H9 (cell line): ENCODE results near the gene SPHKAP. TPM values are rescaled to one million over a fixed set of nuclear protein-coding genes. Genes with fewer than 3 reads are reported as not detected.

ENCODE experiments used
- DNase-seq: peaks from one replicate; pipeline ENCODE4 v3.0.0-alpha.2; 2017
- H2AFZ ChIP-seq: one replicate; pipeline ENCODE4 v1.6.1; 2013; ENCODE audit warnings: mild to moderate bottlenecking, low read length, control low read depth, moderate library complexity
- H2AK5ac ChIP-seq: 2 replicates; pipeline ENCODE4 v1.6.1; 2013; ENCODE audit warnings: low read length, control low read depth, mixed read lengths; ENCODE audit not compliant: insufficient read length
- H2BK120ac ChIP-seq: one replicate; pipeline ENCODE4 v1.6.1; 2013; ENCODE audit warnings: low read depth, mild to moderate bottlenecking, low read length, control low read depth, inconsistent platforms; ENCODE audit not compliant: poor library complexity, severe bottlenecking
- H2BK12ac ChIP-seq: 2 replicates; pipeline ENCODE4 v1.6.1; 2013; ENCODE audit warnings: low read length, control low read depth, mixed read lengths, low read depth; ENCODE audit not compliant: insufficient read length
- H2BK15ac ChIP-seq: 2 replicates; pipeline ENCODE4 v1.6.1; 2013; ENCODE audit warnings: low read depth, low read length, control low read depth
- H2BK20ac ChIP-seq: one replicate; pipeline ENCODE4 v1.6.1; 2013; ENCODE audit warnings: low read depth, mild to moderate bottlenecking, low read length, control low read depth, inconsistent platforms; ENCODE audit not compliant: poor library complexity, severe bottlenecking
- H2BK5ac ChIP-seq: 2 replicates; pipeline ENCODE4 v1.6.1; 2013; ENCODE audit warnings: low read length, control low read depth, mixed read lengths; ENCODE audit not compliant: insufficient read length
- H3K14ac ChIP-seq: 2 replicates; pipeline ENCODE4 v1.6.1; 2013; ENCODE audit warnings: low read length, control low read depth; ENCODE audit not compliant: insufficient read depth
- H3K18ac ChIP-seq: 2 replicates; pipeline ENCODE4 v1.6.1; 2013; ENCODE audit warnings: low read depth, mild to moderate bottlenecking, mixed read lengths, low read length, control low read depth; ENCODE audit not compliant: insufficient read length
- H3K23ac ChIP-seq: 2 replicates; pipeline ENCODE4 v1.6.1; 2013; ENCODE audit warnings: low read length, control low read depth, mixed read lengths, low read depth; ENCODE audit not compliant: insufficient read length
- H3K23me2 ChIP-seq: 2 replicates; pipeline ENCODE4 v1.6.1; 2013; ENCODE audit warnings: low read depth, mild to moderate bottlenecking, mixed read lengths, low read length, control low read depth; ENCODE audit not compliant: insufficient read length, poor library complexity, severe bottlenecking
- H3K27ac ChIP-seq: 2 replicates; pipeline ENCODE4 v1.5.1; 2013; ENCODE audit warnings: low read length, control low read depth, mixed read lengths, low read depth; ENCODE audit not compliant: insufficient read length
- H3K27me3 ChIP-seq: 2 replicates; pipeline ENCODE4 v1.6.1; 2013; ENCODE audit warnings: low read length, control low read depth, inconsistent platforms; ENCODE audit not compliant: insufficient read depth
- H3K4ac ChIP-seq: 2 replicates; pipeline ENCODE4 v1.6.1; 2013; ENCODE audit warnings: low read depth, mild to moderate bottlenecking, control low read depth, inconsistent platforms, low read length, moderate library complexity
- H3K4me1 ChIP-seq: 2 replicates; pipeline ENCODE4 v1.6.1; 2013; ENCODE audit warnings: low read length, control low read depth, inconsistent platforms; ENCODE audit not compliant: insufficient read depth
- H3K4me2 ChIP-seq: 2 replicates; pipeline ENCODE4 v1.6.1; 2013; ENCODE audit warnings: low read length, control low read depth, mixed read lengths; ENCODE audit not compliant: insufficient read length, insufficient read depth
- H3K56ac ChIP-seq: 2 replicates; pipeline ENCODE4 v1.6.1; 2013; ENCODE audit warnings: low read depth, mild to moderate bottlenecking, mixed read lengths, low read length, control low read depth; ENCODE audit not compliant: insufficient read length
- H3K79me1 ChIP-seq: 2 replicates; pipeline ENCODE4 v1.6.1; 2013; ENCODE audit warnings: low read depth, mild to moderate bottlenecking, moderate library complexity, low read length, control low read depth, inconsistent platforms; ENCODE audit not compliant: insufficient read depth, poor library complexity, severe bottlenecking
- H3K79me2 ChIP-seq: 2 replicates; pipeline ENCODE4 v1.6.1; 2013; ENCODE audit warnings: low read length, control low read depth, inconsistent platforms; ENCODE audit not compliant: insufficient read depth
- H3K9ac ChIP-seq: 2 replicates; pipeline ENCODE4 v1.6.1; 2013; ENCODE audit warnings: low read length, control low read depth, mixed read lengths; ENCODE audit not compliant: insufficient read length; ENCODE audit errors: extremely low read depth
- H3K9me3 ChIP-seq: one replicate; pipeline ENCODE4 v1.6.1; 2013; ENCODE audit warnings: low read depth, low read length, inconsistent platforms; ENCODE audit not compliant: control insufficient read depth
- H3T11ph ChIP-seq: one replicate; pipeline ENCODE4 v1.6.1; 2013; ENCODE audit warnings: mild to moderate bottlenecking, low read length, control low read depth, inconsistent platforms
- H4K20me1 ChIP-seq: one replicate; pipeline ENCODE4 v1.6.1; 2013; ENCODE audit not compliant: control insufficient read depth, insufficient read length, insufficient read depth
- H4K5ac ChIP-seq: 2 replicates; pipeline ENCODE4 v1.6.1; 2013; ENCODE audit warnings: low read depth, mild to moderate bottlenecking, mixed read lengths, low read length, control low read depth; ENCODE audit not compliant: insufficient read length
- H4K8ac ChIP-seq: replicated peaks from 2 replicates; pipeline ENCODE4 v1.6.1; 2013; ENCODE audit warnings: low read length, control low read depth, mixed read lengths, low read depth; ENCODE audit not compliant: insufficient read length
- H4K91ac ChIP-seq: 2 replicates; pipeline ENCODE4 v1.6.1; 2013; ENCODE audit warnings: low read depth, mild to moderate bottlenecking, moderate library complexity, mixed read lengths, low read length, control low read depth; ENCODE audit not compliant: insufficient read length
- H3K27ac Mint-ChIP-seq, 3 experiments: 2 replicates in 2 of 3; 3 replicates in 1 of 3; pipeline ENCODE4 v1.8.0; 2020 to 2021; ENCODE audit warnings: mixed read lengths in 3 of 3, mild to moderate bottlenecking in 1 of 3, moderate library complexity in 1 of 3
- H3K27me3 Mint-ChIP-seq: 2 replicates; pipeline ENCODE4 v1.8.0; 2021; ENCODE audit warnings: low read depth, mild to moderate bottlenecking, moderate library complexity, mixed read lengths
- H3K36me3 Mint-ChIP-seq, 3 experiments: 2 replicates in 2 of 3; 3 replicates in 1 of 3; pipeline ENCODE4 v1.8.0; 2020 to 2021; ENCODE audit warnings: low read depth in 3 of 3, mixed read lengths in 3 of 3; ENCODE audit not compliant: insufficient read depth in 1 of 3
- H3K4me1 Mint-ChIP-seq, 2 experiments: 2 replicates each; pipeline ENCODE4 v1.8.0; 2020; ENCODE audit warnings: mixed read lengths in 2 of 2
- H3K4me3 Mint-ChIP-seq, 2 experiments: 2 replicates in 1 of 2; 3 replicates in 1 of 2; pipeline ENCODE4 v1.8.0; 2020 to 2021; ENCODE audit warnings: mild to moderate bottlenecking in 2 of 2, mixed read lengths in 2 of 2, moderate library complexity in 1 of 2
- H3K9me3 Mint-ChIP-seq, 2 experiments: 2 replicates in 1 of 2; 3 replicates in 1 of 2; pipeline ENCODE4 v1.8.0; 2020; ENCODE audit warnings: mild to moderate bottlenecking in 2 of 2, mixed read lengths in 2 of 2, moderate library complexity in 1 of 2
- CTCF ChIP-seq: fragments of 200-600 bp; sonication (generic); conservative IDR thresholded peaks from 3 replicates; pipeline ENCODE4 v1.8.0; 2021; ENCODE audit warnings: antibody characterized with exemption, mild to moderate bottlenecking
- WGBS: extraction: QIAGEN DNeasy Blood & Tissue Kit; methylation state at CpG from one replicate; pipeline ENCODE4 v1.1.7; 2013; ENCODE audit warnings: missing lambda C conversion rate, low lambda C conversion rate, mixed read lengths; ENCODE audit not compliant: insufficient read length; ENCODE audit errors: extremely low coverage; 5-methylcytosine and 5-hydroxymethylcytosine counted together
- total RNA-seq: library from RNA; stranded (reverse); gene quantifications from 2 replicates; pipeline ENCODE4 v1.2.1, GENCODE V29; 2021

Gene SPHKAP
- total RNA-seq, 1 experiment from 2014 or later, result not detected

- Histone ChIP-seq H3K4me1 (no peaks in the 10 kb centered on the region), H4K20me1 (no peaks in the 10 kb centered on the region), H3K23ac (no peak overlapping the region), H3K4me2 (no peak overlapping the region), H2BK12ac (no peak overlapping the region), H2BK5ac (no peak overlapping the region), H2BK15ac (no peak overlapping the region), H3K79me1 (no peaks in the 10 kb centered on the region), H3K9ac (no peak overlapping the region), H3K14ac (no peak overlapping the region), H4K91ac (no peak overlapping the region), H2AK5ac (no peak overlapping the region), H3K23me2 (no peaks in the 10 kb centered on the region), H2AFZ (no peak overlapping the region), H3K9me3 (peaks cover 10% of the 10 kb centered on the region), H3K56ac (no peak overlapping the region), H3K18ac (no peak overlapping the region), H4K5ac (no peak overlapping the region), H3T11ph (no peak overlapping the region), H3K79me2 (no peaks in the 10 kb centered on the region), H2BK120ac (no peak overlapping the region), H3K27me3 (no peaks in the 10 kb centered on the region), H4K8ac (no peak overlapping the region), H3K27ac (no peak overlapping the region), H3K4ac (no peak overlapping the region), H2BK20ac (no peak overlapping the region)
- no peak for DNase-seq
- H3K9me3 Mint-ChIP-seq, result peaks cover 6 to 12% of the 10 kb centered on the region in 2 experiments
- H3K27me3 Mint-ChIP-seq, result no peaks in the 10 kb centered on the region
- WGBS, result no CpG with 5 or more reads among the region's 2 CpGs
- peaks cover 0 to 8% (median 4%) of the 10 kb centered on the region in 3 experiments; a peak in 4 of 7 replicates for H3K36me3 Mint-ChIP-seq
- H3K4me1 Mint-ChIP-seq, result peaks cover 2 to 6% of the 10 kb centered on the region in 2 experiments
- no peak overlapping the region for H3K4me3 Mint-ChIP-seq
- no peak for TF ChIP-seq CTCF
- no peak overlapping the region for H3K27ac Mint-ChIP-seq
Observed at GRCh38 chr2:227942965-227943364, 238.5 kb downstream of the SPHKAP start.
